ENCODE results near the gene ANKMY1.
A peak's percentile ranks its signal among the peaks of the same experiment; 100 is the strongest.

The ANKMY1 gene

DNA sequence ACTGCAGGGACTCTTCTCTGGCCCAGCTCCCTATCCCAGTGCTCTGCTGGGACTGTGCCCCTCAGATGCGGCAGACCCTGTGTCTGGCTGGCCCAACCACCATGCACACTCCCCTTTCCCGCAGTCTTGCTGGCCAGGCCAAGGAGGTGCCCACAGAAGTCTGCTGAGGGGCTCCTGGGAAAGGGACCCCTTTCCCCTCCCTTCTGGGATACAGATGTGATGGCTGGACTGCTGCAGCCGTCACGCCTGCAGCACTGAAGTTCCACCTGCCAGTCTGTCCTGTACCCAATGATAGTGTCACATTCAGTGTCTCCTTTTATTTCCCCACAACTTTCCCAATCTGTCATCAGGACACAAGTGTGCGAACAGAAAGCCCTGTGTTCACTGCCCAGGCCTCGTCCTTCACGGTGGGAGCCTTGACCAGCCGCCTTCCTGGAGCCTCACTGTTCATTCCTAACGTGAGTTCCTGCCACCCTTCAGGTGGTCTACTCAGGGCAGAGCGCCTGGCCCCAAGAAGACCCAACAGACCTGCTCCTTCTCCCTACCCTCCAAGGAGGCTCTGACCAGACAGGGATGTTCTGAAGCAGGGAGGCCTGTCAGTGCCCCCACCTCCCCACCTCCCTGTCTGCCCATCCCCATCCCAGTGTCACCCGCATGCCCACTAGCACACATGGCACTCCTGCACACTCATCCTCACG is 47.1 kb downstream of the ANKMY1 start:
- TF ChIP-seq, protein P1, sequence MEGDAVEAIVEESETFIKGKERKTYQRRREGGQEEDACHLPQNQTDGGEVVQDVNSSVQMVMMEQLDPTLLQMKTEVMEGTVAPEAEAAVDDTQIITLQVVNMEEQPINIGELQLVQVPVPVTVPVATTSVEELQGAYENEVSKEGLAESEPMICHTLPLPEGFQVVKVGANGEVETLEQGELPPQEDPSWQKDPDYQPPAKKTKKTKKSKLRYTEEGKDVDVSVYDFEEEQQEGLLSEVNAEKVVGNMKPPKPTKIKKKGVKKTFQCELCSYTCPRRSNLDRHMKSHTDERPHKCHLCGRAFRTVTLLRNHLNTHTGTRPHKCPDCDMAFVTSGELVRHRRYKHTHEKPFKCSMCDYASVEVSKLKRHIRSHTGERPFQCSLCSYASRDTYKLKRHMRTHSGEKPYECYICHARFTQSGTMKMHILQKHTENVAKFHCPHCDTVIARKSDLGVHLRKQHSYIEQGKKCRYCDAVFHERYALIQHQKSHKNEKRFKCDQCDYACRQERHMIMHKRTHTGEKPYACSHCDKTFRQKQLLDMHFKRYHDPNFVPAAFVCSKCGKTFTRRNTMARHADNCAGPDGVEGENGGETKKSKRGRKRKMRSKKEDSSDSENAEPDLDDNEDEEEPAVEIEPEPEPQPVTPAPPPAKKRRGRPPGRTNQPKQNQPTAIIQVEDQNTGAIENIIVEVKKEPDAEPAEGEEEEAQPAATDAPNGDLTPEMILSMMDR (IDR thresholded peaks at IDR 0.05; ENCODE audit: low read length, missing control alignments): no peak
- DNase-seq (ENCODE audit: low read depth): no peak
- H3K4me3 ChIP-seq (replicated peaks; ENCODE audit: low read depth, low read length): no peak overlapping the region

DNA sequence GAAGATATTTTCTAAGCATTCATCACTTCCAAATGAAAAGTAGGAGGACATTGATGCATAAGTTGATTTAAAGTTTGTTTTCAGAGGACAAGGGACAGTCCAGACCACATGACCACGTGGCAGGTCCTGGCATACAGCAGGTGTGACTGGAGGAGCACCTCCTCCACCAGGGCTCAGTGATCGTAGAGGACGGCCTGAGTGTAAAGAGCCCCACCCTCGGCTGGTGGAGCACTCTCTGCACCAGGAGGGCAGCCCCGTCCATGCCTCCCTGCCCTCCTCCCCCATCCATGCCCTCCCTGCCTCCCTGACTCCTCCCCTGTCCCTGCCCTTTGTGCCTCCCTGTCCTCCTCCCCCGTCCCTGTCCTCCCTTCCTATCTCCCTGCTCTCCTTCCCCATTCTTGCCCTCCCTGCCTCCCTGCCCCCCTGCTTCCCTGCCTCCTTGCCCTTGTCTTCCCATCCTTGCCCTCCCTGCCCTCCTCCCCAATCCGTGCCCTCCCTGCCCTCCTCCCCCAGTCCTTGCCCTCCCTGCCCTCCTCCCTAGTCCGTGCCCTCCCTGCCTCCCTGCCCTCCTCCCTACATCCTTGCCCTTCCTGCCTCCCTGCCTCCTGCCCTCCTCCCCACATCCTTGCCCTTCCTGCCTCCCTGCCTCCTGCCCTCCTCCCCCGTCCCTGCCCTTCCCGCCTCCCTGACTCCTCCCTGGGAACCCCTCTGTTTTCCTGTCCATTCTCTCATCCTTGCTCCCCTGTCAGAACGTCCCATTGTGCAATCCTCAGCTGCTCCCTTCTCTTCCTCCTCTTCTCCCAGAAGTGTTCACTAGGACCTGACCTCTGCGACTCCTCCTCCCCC is 47.9 kb downstream of the ANKMY1 start:
- DNase-seq (ENCODE audit: low read depth): peak; percentile 10

DNA sequence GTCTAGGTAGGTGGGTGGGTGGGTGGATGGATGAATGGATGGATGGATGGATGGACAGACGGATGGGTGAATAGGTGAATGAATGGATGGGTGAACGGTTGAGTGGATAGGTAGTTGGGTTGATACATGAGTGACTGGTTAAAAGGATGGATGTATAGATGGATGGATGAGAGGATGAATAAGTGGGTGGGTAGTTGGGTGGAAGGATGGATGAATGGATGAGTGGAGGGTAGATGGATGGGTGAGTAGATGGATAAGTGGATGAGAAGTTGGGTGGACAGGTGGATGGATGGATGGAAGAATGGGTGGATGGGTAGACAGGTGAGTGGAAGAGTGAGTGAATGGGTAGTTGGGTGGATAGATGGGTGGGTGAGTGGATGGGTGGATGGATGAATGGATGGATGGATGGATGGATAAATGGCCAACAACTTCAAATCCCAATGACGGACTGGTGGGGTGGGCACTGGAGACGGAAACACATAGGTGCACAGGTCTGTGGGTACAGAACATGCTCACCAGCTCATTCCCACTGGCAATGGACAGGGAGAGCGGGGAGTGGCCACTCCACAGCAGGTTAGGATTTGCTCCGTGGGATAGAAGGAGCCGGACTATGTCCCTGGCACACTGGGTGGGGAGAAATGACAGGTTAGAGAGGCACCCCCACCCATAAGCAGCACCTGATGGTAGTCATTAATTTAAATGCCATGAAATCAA is 48.8 kb downstream of the ANKMY1 start:
- TF ChIP-seq, protein P1 (IDR thresholded peaks at IDR 0.05; ENCODE audit: low read length, missing control alignments): no peak
- no peak overlapping the region for H3K4me3 ChIP-seq (replicated peaks; ENCODE audit: low read depth, low read length)
- DNase-seq (ENCODE audit: low read depth): no peak

More for the DNA sequence above, 47.9 kb downstream of the ANKMY1 start:
- TF ChIP-seq, protein P1 (IDR thresholded peaks at IDR 0.05; ENCODE audit: low read length, missing control alignments): no peak
- H3K4me3 ChIP-seq (replicated peaks; ENCODE audit: low read depth, low read length): no peak overlapping the region

DNA sequence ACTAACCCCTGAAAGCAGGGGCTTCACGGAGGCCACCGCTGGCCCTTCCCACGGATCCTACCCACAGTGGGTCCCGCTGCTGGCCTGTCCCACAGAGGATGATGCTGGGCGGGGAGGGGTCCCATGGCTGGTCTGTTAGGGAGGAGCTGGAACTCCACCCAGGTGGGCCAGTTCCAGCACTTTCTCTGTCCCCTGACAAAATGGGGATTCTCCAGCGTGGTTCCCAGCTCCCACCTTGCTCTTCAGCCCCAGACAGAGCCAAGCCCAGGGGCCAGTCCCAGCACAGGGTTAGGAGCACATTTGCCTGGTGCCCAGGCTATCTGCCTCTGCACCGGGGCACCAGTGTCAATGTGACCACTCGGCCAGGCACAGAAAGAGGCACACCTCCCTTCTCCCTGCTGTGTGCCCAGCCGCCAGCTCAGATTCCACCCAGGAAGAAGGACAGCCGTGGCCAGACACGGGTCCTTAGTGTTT is 50.0 kb downstream of the ANKMY1 start:
- TF ChIP-seq, protein P1 (IDR thresholded peaks at IDR 0.05; ENCODE audit: low read length, missing control alignments): no peak
- no peak overlapping the region for H3K4me3 ChIP-seq (replicated peaks; ENCODE audit: low read depth, low read length)
- DNase-seq (ENCODE audit: low read depth): no peak

DNA sequence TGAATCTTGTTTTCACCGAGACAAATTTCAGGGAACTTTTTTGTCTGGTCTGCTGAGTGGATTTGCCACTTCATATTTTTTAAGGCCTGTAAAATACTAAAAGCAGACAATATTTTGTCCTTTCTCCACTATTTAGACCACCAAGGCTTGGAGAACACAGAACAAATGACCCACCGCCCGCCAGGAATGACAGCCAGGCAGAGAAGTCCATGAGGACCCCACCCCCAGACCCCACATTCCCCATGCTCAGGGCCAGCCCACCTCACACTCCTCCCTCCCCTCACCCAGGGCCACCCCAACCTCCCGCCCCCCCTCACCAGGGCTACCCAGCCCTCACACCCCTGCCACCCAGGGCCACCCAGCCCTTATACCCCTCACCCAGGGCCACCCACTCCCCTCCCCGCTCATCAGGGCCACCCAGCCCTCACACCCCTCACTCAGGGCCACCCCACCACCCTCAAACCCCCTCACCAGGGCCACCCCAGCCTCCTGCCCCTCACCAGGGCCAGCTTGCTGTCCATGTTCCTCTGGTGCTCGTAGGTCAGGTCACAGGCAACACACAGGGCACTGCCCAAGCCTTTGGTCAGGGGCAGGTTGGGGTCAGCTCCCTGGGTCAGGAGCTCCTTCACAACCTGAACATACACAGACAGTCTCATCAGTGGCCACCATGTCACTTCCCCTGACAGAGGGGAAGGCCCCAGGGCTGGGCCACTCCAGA is 50.6 kb downstream of the ANKMY1 start:
- DNase-seq (ENCODE audit: low read depth): no peak
- H3K4me3 ChIP-seq (replicated peaks; ENCODE audit: low read depth, low read length): no peak overlapping the region
- TF ChIP-seq, protein P1 (IDR thresholded peaks at IDR 0.05; ENCODE audit: low read length, missing control alignments): no peak

DNA sequence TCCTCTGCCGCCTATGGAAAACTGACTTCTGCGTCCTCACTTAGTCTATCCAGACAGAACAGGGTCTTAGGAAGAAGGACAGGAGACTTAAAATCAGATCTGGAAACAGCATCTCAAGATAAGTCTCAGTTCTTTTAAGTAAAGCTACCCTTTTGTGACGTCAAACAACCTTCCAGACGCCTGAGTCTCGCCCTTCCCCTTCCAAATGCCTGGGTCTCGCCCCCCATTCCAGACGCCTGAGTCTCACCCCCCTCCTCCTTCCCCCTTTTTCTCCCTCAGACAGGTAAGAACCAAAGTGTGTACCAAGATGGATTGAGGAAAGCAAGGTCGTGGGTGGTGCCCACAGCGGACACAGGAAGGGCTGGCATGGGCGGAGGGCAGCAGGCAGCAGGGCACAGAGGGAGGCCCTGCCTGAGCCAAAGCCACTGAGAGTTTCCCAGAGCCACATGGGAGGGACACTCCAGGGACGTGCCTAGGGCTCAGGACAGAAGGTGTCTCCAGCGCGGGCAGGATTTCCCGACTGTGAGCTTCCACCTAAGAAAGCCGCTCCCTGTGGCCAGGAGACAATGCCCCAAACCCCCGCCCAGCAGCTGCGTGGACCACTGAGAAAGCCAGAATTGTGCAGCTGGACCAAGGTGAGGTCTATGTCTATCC is 51.3 kb downstream of the ANKMY1 start:
- no peak for DNase-seq (ENCODE audit: low read depth)
- H3K4me3 ChIP-seq (replicated peaks; ENCODE audit: low read depth, low read length): no peak overlapping the region
- TF ChIP-seq, protein P1 (IDR thresholded peaks at IDR 0.05; ENCODE audit: low read length, missing control alignments): no peak
